Measurements from ENCODE around the gene SH3GL1. TPM values are rescaled to one million over a fixed set of nuclear protein-coding genes. Genes with fewer than 3 reads are reported as not detected.

The SH3GL1 gene
- total and polyA plus RNA-seq, 9 of the 15 experiments (the other 6 are each of a cell fraction or from before 2014, with no cell fraction given), result 1.7 to 75.3 (median 25.7) TPM

DNA sequence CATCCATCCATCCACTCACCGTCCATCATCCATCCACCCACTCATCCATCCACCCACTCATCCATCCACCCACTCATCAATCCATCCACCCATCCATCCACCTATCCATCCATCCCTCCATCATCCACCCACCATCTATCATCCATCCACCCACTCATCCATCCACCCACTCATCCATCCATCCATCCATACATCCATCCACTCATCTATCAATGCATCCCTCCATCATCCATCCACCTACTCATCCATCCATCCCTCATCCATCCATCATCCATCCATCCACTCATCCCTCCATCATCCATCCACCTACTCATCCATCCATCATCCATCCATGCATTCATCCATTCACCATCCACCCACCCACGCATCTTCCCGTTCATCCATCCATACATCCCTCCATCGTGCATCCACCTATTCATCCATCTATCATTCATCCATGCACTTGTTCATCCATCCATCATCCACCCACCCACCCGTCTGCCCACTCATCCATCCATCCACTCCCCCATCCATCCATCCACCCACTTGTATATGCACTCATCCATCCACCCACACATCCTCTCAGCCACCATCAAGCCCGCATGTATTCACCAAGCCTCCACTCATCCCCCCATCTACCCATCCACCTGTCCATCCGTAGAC lies 65.3 kb downstream of the SH3GL1 start (continued):
- TF ChIP-seq, protein P1, sequence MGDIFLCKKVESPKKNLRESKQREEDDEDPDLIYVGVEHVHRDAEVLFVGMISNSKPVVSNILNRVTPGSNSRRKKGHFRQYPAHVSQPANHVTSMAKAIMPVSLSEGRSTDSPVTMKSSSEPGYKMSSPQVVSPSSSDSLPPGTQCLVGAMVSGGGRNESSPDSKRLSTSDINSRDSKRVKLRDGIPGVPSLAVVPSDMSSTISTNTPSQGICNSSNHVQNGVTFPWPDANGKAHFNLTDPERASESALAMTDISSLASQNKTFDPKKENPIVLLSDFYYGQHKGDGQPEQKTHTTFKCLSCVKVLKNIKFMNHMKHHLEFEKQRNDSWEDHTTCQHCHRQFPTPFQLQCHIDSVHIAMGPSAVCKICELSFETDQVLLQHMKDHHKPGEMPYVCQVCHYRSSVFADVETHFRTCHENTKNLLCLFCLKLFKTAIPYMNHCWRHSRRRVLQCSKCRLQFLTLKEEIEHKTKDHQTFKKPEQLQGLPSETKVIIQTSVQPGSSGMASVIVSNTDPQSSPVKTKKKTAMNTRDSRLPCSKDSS (IDR thresholded peaks at IDR 0.05; ENCODE audit: low read depth, partially characterized antibody), result no peak
- TF ChIP-seq, protein P2, sequence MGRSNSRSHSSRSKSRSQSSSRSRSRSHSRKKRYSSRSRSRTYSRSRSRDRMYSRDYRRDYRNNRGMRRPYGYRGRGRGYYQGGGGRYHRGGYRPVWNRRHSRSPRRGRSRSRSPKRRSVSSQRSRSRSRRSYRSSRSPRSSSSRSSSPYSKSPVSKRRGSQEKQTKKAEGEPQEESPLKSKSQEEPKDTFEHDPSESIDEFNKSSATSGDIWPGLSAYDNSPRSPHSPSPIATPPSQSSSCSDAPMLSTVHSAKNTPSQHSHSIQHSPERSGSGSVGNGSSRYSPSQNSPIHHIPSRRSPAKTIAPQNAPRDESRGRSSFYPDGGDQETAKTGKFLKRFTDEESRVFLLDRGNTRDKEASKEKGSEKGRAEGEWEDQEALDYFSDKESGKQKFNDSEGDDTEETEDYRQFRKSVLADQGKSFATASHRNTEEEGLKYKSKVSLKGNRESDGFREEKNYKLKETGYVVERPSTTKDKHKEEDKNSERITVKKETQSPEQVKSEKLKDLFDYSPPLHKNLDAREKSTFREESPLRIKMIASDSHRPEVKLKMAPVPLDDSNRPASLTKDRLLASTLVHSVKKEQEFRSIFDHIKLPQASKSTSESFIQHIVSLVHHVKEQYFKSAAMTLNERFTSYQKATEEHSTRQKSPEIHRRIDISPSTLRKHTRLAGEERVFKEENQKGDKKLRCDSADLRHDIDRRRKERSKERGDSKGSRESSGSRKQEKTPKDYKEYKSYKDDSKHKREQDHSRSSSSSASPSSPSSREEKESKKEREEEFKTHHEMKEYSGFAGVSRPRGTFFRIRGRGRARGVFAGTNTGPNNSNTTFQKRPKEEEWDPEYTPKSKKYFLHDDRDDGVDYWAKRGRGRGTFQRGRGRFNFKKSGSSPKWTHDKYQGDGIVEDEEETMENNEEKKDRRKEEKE (IDR thresholded peaks at IDR 0.05; ENCODE audit: borderline replicate concordance in 1 of 2, control insufficient read depth in 1 of 2, low read depth in 2 of 2, low read length in 1 of 2), result peak in 1 of 2 experiments; percentile 88; a peak in 2 of 4 replicates
- TF ChIP-seq HDAC1 (IDR thresholded peaks at IDR 0.05), result peak in 1 of 2 experiments; percentile 82; a peak in 2 of 4 replicates

DNA sequence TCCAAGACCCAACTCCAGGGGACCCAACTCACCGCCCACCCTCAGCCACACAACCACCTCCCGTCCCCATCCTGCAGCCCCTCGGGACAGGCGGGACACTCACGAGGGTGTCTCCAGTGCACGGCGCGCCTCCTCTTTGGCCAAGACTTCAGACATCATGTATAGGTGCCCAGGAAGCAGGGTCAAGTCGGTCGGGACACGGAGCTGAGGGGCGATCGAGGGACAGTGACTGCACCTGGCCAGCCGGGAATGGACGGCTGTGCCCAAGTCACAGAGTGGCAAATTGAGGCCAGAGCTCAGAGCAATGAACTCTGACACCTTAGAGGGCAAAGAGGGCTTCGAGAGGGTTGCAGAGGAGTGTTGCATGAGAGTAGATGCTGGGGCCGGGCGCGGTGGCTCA lies 70.5 kb downstream of the SH3GL1 start:
- CTCF ChIA-PET (ENCODE audit: low intra/inter-chr PET ratio), result no interaction called here
- peaks cover 7% of the 10 kb centered on the region; the same call in 1 of the 2 replicates for H4K20me1 ChIP-seq (replicated peaks; ENCODE audit: control insufficient read depth, insufficient read depth, low read length)
- intact Hi-C loops (cut with micrococcal nuclease), result no loop called here
- H3K4me1 ChIP-seq (replicated peaks in 1 of 2; ENCODE audit: control insufficient read depth in 2 of 2, insufficient read depth in 2 of 2, low read length in 2 of 2), result peaks cover 2 to 41% of the 10 kb centered on the region in 2 experiments; a peak in 3 of 5 replicates
- no TSS peak for BruUV-seq (replicated peaks)
- H3K9me1 ChIP-seq (ENCODE audit: control insufficient read depth, insufficient read depth, low read length), result no peaks in the 10 kb centered on the region
- DNase-seq (ENCODE audit: extremely low read depth in 1 of 4, low spot score in 3 of 4) (no peak), ATAC-seq (no peak), FAIRE-seq (no peak)
- H3K4me3 ChIP-seq, result no peak overlapping the region
- no peaks in the 10 kb centered on the region for H3K9me3 ChIP-seq (replicated peaks; ENCODE audit: control insufficient read depth, insufficient read depth, low read depth, low read length)
- H3K27me3 ChIP-seq (ENCODE audit: control insufficient read depth in 2 of 2, insufficient read depth in 2 of 2, low read length in 2 of 2), result no peaks in the 10 kb centered on the region; a peak in 1 of 5 replicates
- in situ Hi-C loops (cut with MboI), result no loop called here
- no peak overlapping the region for H3K27ac ChIP-seq (ENCODE audit: extremely low read depth, low read depth, low read length)
- peaks cover 4% of the 10 kb centered on the region for H3K36me3 ChIP-seq (ENCODE audit: control insufficient read depth, insufficient read depth, low read length)
- H3K9ac ChIP-seq (ENCODE audit: insufficient read depth in 1 of 2, low read depth in 2 of 2, low read length in 2 of 2), result 0 out of 4 replicates have a peak overlapping the region, but pooled peaks of 1 of the 2 experiments have one; percentile 42
- POLR2A ChIA-PET, result interaction anchor here (0.8 to 0.9 kb wide), 2 partner anchors 9 to 14 kb away, joined by 3 read pairs; partner anchors contain the start of gene MPND
- peaks cover 19% of the 10 kb centered on the region for H3K79me2 ChIP-seq (ENCODE audit: control insufficient read depth, insufficient read depth, low read length)
- peak overlapping the region; percentile 82; the same call in 1 of the 2 replicates for H3K4me2 ChIP-seq (ENCODE audit: insufficient read depth, low read length)
- WGBS (ENCODE audit: insufficient coverage, low coverage, missing lambda C conversion rate), result 92% methylated on average over 14 of the region's 19 CpGs
- no peak overlapping the region for H2AFZ ChIP-seq (ENCODE audit: low read depth, low read length)
- TF ChIP-seq NFRKB (IDR thresholded peaks at IDR 0.05; ENCODE audit: low read depth) (no peak), BCOR (IDR thresholded peaks at IDR 0.05) (peak; percentile 77), SMARCA5 (IDR thresholded peaks at IDR 0.05) (peak; percentile 15; the same call in 1 of the 2 replicates), ZNF165 (CRISPR knock-in tag; IDR thresholded peaks at IDR 0.05; ENCODE audit: borderline replicate concordance) (no peak), SLC30A9 (CRISPR knock-in tag; IDR thresholded peaks at IDR 0.05) (no peak)
- TF ChIP-seq, protein P2 (IDR thresholded peaks at IDR 0.05; ENCODE audit: borderline replicate concordance in 1 of 2, control insufficient read depth in 1 of 2, low read depth in 2 of 2, low read length in 1 of 2), result no peak
- TF ChIP-seq, protein P3, sequence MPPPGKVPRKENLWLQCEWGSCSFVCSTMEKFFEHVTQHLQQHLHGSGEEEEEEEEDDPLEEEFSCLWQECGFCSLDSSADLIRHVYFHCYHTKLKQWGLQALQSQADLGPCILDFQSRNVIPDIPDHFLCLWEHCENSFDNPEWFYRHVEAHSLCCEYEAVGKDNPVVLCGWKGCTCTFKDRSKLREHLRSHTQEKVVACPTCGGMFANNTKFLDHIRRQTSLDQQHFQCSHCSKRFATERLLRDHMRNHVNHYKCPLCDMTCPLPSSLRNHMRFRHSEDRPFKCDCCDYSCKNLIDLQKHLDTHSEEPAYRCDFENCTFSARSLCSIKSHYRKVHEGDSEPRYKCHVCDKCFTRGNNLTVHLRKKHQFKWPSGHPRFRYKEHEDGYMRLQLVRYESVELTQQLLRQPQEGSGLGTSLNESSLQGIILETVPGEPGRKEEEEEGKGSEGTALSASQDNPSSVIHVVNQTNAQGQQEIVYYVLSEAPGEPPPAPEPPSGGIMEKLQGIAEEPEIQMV (tag; conservative IDR thresholded peaks at IDR 0.05; ENCODE audit: low read depth), result no peak

Measured in K562 (cell line).